Measurements from ENCODE around the gene MED13.
"Not testable (repeated sequence)": the region's sequence is repeated elsewhere in the genome, so short reads cannot be mapped to it uniquely, and the experiment has no call there.

MED13 gene

DNA sequence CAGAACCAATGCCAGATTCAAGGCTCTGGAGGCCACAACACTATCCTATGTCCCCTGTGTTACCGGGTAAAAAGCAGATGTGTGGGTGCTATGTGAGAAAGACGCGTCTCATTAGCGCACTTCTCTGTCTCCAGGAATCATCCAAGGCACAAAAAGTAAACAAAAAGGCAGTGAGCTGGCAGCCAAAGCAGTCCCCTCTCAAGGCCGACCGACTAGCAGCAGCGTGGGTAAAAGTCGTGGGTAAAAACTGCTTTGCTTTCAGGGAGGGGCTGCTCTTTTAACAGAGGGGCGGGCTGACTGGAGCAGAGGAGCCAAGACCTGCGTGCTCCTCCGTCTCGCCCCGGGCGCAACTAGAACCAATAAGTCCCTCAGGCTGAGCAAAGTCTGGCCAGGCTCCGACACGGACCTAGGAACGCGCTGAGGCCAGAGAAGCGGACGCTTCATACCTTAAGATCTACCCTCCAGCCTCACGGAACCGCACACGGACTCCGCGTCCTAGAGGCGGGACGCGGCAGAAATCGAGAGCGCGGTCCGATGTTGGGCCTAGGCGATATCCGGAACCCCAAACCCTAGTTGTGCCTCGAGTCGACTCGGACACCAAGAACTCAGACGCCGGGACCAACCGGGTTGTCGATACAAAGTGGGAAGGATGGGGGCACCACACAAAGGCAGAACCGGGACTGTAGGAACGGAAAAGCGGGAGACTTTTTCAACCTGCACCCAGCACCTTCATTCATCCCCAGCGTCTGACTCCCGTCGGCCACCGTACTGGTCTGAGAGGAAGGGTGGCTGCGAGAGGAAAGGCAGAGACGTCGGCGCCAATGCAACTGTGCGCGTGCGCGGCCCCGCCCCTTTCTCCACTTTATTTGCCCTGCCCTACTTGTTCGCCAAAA, 137.6 kb downstream of the MED13 start, which contains the start of gene INTS2:
TSS of gene INTS2 (minus strand) at position 775 of the 893 bp plus-strand sequence. CDS start 1,338 bp downstream, outside the sequence.
- peak within 1 kb of the TSS; percentile 96 for H3K4me3 ChIP-seq (ENCODE audit: low read depth, low read length)

GRCh38 chr17:61926826-61927207, 138.3 kb downstream of the MED13 start:
- H3K4me3 ChIP-seq (ENCODE audit: low read depth, low read length), result peak overlapping the region; percentile 96

GRCh38 chr17:61915162-61915561, 149.9 kb downstream of the MED13 start:
- not testable (repeated sequence) for H3K4me3 ChIP-seq (ENCODE audit: low read depth, low read length)

DNA sequence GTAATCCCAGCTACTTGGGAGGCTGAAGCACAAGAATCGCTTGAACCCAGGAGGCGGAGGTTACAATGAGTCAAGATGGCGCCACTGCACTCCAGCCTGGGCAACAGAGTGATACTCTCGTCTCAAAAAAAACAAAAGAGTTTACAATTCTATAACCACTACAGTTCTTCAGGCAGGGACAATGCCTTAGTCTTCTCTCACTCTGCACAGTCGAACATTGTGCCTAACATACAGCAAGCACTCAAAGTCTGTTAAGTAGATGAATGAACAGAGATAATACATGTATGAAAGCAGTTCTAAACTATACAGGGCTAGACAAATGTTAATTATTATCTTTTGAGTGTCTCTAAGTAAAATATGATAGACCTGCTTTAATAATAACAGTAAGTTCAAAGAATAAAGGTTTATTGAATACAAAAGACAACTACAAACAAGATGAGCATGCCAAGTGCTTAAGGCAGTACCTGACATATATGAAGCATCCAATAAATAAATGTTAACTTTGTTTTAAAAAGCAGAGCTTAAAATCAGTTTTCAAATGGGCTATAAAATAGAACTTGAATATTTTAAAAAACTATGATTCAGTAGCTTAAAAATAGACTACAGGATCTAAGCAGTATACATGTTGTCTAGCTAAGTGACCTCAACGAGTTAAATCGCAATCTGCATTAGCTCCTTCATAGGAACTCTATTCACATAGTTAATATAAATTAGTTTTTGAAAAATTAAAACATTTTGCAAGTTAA, 156.6 kb downstream of the MED13 start:
- H3K4me3 ChIP-seq (ENCODE audit: low read depth, low read length), result no peak overlapping the region

DNA sequence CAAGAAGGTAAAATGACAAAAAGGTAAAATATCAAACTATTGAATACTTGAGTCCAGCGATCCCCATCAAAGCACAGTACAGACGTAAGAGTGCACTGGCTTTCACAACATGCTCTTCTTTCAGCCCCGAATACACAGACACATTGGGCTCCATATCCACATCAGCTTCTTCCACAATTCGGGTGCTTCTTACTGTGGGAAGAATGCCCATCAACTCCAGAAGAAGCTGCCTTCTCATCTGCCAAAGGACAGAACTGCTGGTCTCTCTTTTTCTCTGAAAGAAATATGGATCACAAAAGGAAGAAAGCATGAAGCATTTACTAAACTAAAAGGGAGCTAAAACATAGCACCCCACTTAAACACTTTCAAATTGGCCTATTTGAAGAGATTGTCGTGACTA, 157.7 kb downstream of the MED13 start:
- no peak overlapping the region for H3K4me3 ChIP-seq (ENCODE audit: low read depth, low read length)

- H3K4me3 ChIP-seq (ENCODE audit: low read depth, low read length), result no peak overlapping the region
Observed at GRCh38 chr17:61904094-61904710, 160.9 kb downstream of the MED13 start.

- H3K4me3 ChIP-seq (ENCODE audit: low read depth, low read length), result no peak overlapping the region
Observed at GRCh38 chr17:61903251-61903650, 161.8 kb downstream of the MED13 start.

GRCh38 chr17:61897548-61898180, 167.4 kb downstream of the MED13 start:
- H3K4me3 ChIP-seq (ENCODE audit: low read depth, low read length), result no peak overlapping the region

DNA sequence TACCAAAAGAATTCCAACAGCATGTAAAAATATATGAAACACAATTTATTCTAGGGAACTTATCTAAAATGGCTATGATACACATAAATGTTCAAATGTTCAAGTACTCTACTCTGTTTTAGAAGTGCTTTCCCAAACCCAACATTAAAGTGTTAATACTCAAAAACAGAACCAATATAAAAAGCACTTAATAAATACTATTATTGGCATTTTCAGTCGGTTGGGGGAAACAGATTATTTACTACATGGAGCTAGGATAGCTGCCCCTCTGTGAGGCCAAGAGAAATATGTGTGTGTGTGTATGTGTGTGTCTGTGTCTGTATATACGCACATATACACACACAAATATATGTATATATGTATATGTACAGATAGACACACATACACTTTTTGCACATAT, 169.7 kb downstream of the MED13 start:
- no peak overlapping the region for H3K4me3 ChIP-seq (ENCODE audit: low read depth, low read length)

DNA sequence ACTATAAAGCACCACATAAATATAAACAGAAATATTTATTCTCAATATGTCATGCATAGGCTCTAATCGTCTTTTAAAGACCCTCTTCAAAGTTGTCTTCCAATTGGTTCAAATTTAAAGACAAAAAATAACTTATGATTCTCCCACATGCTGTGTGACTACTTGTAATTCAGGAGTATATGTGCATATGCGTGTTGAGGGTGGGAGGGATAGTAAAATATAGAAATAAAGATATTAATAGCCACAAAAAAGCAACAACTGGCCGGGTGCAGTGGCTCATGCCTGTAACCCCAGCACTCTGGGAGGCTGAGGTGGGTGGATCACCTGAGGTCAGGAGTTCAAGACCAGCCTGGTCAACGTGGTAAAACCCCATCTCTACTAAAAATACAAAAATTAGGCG, 170.8 kb downstream of the MED13 start:
- H3K4me3 ChIP-seq (ENCODE audit: low read depth, low read length), result not testable (repeated sequence)
